CD14-positive monocyte (primary cell): Measurements from ENCODE around the gene KAZALD1. TPM values are rescaled to one million over a fixed set of nuclear protein-coding genes. Genes with fewer than 3 reads are reported as not detected.

Source experiments
- DNase-seq, 3 donors: peaks; one replicate each; pipeline ENCODE4 v3.0.0-alpha.2; 2011 to 2022
- H2AFZ ChIP-seq: 2 replicates; pipeline ENCODE4 v1.6.0; 2012; ENCODE audit warnings: mild to moderate bottlenecking, low read depth, low read length, inconsistent platforms; ENCODE audit not compliant: insufficient read depth, poor library complexity, severe bottlenecking
- H3K27ac ChIP-seq, 2 donors: 1 replicate in 1 of 2; 2 replicates in 1 of 2; pipeline ENCODE4 v1.5.1; 2012 to 2013; ENCODE audit warnings: low read length in 2 of 2, control low read depth in 1 of 2, inconsistent platforms in 1 of 2, low read depth in 1 of 2, mild to moderate bottlenecking in 1 of 2
- H3K27me3 ChIP-seq, 2 donors: one replicate each; pipeline versions ENCODE4 v1.6.0 to v1.6.1; 2011 to 2013; ENCODE audit warnings: low read length in 2 of 2; ENCODE audit not compliant: control insufficient read depth in 2 of 2, insufficient read depth in 2 of 2
- H3K36me3 ChIP-seq, 2 donors: replicated peaks in 1 of 2; 1 replicate in 1 of 2; 2 replicates in 1 of 2; pipeline versions ENCODE4 v1.5.1 to v1.6.1; 2012 to 2013; ENCODE audit warnings: low read length in 2 of 2, control low read depth in 1 of 2, inconsistent platforms in 1 of 2, mild to moderate bottlenecking in 1 of 2; ENCODE audit not compliant: insufficient read depth in 2 of 2, control insufficient read depth in 1 of 2
- H3K4me1 ChIP-seq, 2 donors: 1 replicate in 1 of 2; 2 replicates in 1 of 2; pipeline versions ENCODE4 v1.5.1 to v1.6.1; 2012 to 2013; ENCODE audit warnings: low read length in 2 of 2, control low read depth in 1 of 2, inconsistent platforms in 1 of 2, mild to moderate bottlenecking in 1 of 2, moderate library complexity in 1 of 2; ENCODE audit not compliant: insufficient read depth in 2 of 2, control insufficient read depth in 1 of 2
- H3K4me2 ChIP-seq: replicated peaks from 2 replicates; pipeline ENCODE3; 2012; ENCODE audit warnings: low read length, moderate library complexity, mild to moderate bottlenecking; ENCODE audit not compliant: poor library complexity, severe bottlenecking; ENCODE audit errors: extremely low read depth
- H3K4me3 ChIP-seq, 3 experiments: fragments of 200-600 bp in 1 of 3; sonication (generic) in 1 of 3; replicated peaks in 1 of 3; 1 replicate in 2 of 3; 2 replicates in 1 of 3; pipeline ENCODE4 v1.5.1; 2011 to 2013; ENCODE audit warnings: low read length in 3 of 3, mild to moderate bottlenecking in 3 of 3, control low read depth in 2 of 3, low read depth in 2 of 3, inconsistent platforms in 1 of 3, moderate library complexity in 1 of 3
- H3K79me2 ChIP-seq: 2 replicates; pipeline ENCODE4 v1.6.0; 2012; ENCODE audit warnings: mild to moderate bottlenecking, control low read depth, inconsistent platforms, low read length, moderate library complexity; ENCODE audit not compliant: insufficient read depth
- H3K9ac ChIP-seq: 2 replicates; pipeline ENCODE4 v1.6.0; 2017; ENCODE audit warnings: low read length, mild to moderate bottlenecking; ENCODE audit not compliant: insufficient read depth, poor library complexity, severe bottlenecking
- H3K9me3 ChIP-seq, 2 donors: replicated peaks in 1 of 2; 1 replicate in 1 of 2; 2 replicates in 1 of 2; pipeline versions ENCODE4 v1.5.1 to v1.6.1; 2012 to 2013; ENCODE audit warnings: low read length in 2 of 2, control low read depth in 1 of 2; ENCODE audit not compliant: control insufficient read depth in 1 of 2, insufficient read depth in 1 of 2
- H4K20me1 ChIP-seq: 2 replicates; pipeline ENCODE4 v1.6.0; 2012; ENCODE audit warnings: mild to moderate bottlenecking, low read length, control low read depth, moderate library complexity; ENCODE audit not compliant: insufficient read depth
- H3K27ac Mint-ChIP-seq, 7 donors: one replicate each; pipeline ENCODE4 v1.8.0; 2020; ENCODE audit warnings: mild to moderate bottlenecking in 7 of 7, mixed read lengths in 7 of 7, moderate library complexity in 6 of 7, inconsistent platforms in 2 of 7
- H3K27me3 Mint-ChIP-seq, 3 donors: one replicate each; pipeline ENCODE4 v1.8.0; 2021 to 2022; ENCODE audit warnings: low read depth in 3 of 3, mild to moderate bottlenecking in 3 of 3, mixed read lengths in 3 of 3, moderate library complexity in 3 of 3, inconsistent platforms in 1 of 3
- H3K36me3 Mint-ChIP-seq, 2 donors: one replicate each; pipeline ENCODE4 v1.8.0; 2020; ENCODE audit warnings: mixed read lengths in 2 of 2, inconsistent platforms in 1 of 2, mild to moderate bottlenecking in 1 of 2
- H3K4me1 Mint-ChIP-seq: one replicate; pipeline ENCODE4 v1.8.0; 2020; ENCODE audit warnings: mild to moderate bottlenecking, mixed read lengths
- H3K4me3 Mint-ChIP-seq, 2 donors: one replicate each; pipeline ENCODE4 v1.8.0; 2020; ENCODE audit warnings: mild to moderate bottlenecking in 2 of 2, mixed read lengths in 2 of 2, moderate library complexity in 1 of 2
- H3K9me3 Mint-ChIP-seq, 7 donors: one replicate each; pipeline ENCODE4 v1.8.0; 2020 to 2022; ENCODE audit warnings: mixed read lengths in 7 of 7, mild to moderate bottlenecking in 6 of 7, moderate library complexity in 6 of 7, inconsistent platforms in 2 of 7
- WGBS: methylation state at CpG from one replicate; pipeline ENCODE4 v1.1.5; 2013; ENCODE audit warnings: missing lambda C conversion rate; ENCODE audit not compliant: insufficient coverage; 5-methylcytosine and 5-hydroxymethylcytosine counted together
- intact Hi-C, 2 donors: fragments of 100-400 bp; cut with micrococcal nuclease; formaldehyde crosslinking; loops; one replicate each; pipeline versions ENCODE4 v1.15.0 to v1.15.1; 2023
- polyA plus RNA-seq, 3 donors: library from polyadenylated mRNA; depleted of rRNA in 1 of 3; unstranded in 2 of 3; stranded (reverse) in 1 of 3; fragments of 300-500 nt in 2 of 3; fragments of >200 nt in 1 of 3; fragmentation: Illumina TruSeq in 2 of 3; gene quantifications; 1 replicate in 2 of 3; 2 replicates in 1 of 3; pipeline ENCODE4 v1.2.3, GENCODE V29; 2012 to 2021
- TF ChIP-seq, protein P1 (sequence below): fragments of 200-600 bp; IDR thresholded peaks from one replicate; pipeline ENCODE4 v1.8.0; 2022; ENCODE audit warnings: antibody characterized with exemption, mild to moderate bottlenecking

KAZALD1 gene
- polyA plus RNA-seq, 3 donors = 0.15 to 6.6 (median 0.53) TPM

DNA sequence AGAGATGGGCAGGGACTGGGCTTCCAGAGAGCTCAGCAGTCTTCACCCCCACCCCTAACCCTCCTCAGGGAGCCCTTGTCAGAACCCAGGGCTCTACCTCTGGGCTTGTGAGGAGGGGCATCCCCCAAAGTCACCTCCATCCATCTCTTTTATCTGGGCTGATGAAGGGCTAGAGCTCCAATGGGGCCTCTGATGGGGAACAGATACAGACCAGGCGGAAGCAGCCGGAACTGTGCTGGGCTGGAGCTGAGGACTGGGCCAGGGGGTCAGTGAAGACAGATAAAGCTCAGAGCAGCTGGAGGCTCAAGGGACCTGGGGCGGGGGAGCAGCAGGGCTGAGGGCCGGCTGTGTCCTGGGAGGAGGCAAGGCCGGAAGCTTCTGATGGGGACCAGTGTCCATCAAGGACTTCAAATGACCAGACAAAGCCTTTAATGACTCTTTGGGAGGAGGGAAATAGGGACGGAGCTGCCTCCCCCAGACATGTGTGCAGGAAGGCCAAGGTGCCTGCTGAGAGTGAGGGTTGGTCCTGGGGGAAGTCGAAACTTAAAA is 10.2 kb downstream of the KAZALD1 start:
- 89% methylated on average over 7 of the region's 7 CpGs for WGBS
- Mint-ChIP-seq H3K27me3 (peaks cover 34 to 41% (median 40%) of the 10 kb centered on the region in 3 donors), H3K4me3 (peak overlapping the region in 1 of 2 donors; percentile 56), H3K27ac (peak overlapping the region; percentile 94 to 99 (median 97)), H3K9me3 (peaks cover 0 to 15% (median 0%) of the 10 kb centered on the region in 7 donors), H3K36me3 (peaks cover 6 to 8% of the 10 kb centered on the region in 2 donors), H3K4me1 (peaks cover 50% of the 10 kb centered on the region)
- no peaks in the 10 kb centered on the region for H3K36me3 ChIP-seq
- H4K20me1 ChIP-seq = no peaks in the 10 kb centered on the region
- peaks cover 44 to 54% of the 10 kb centered on the region in 2 donors for H3K4me1 ChIP-seq
- H3K9ac ChIP-seq = peak overlapping the region; percentile 56
- H2AFZ ChIP-seq = peak overlapping the region; percentile 55
- H3K27me3 ChIP-seq = peaks cover 30 to 39% of the 10 kb centered on the region in 2 donors
- no peaks in the 10 kb centered on the region for H3K9me3 ChIP-seq
- intact Hi-C loops = loop anchor here in 1 of 2 donors (1.0 kb wide), 1 partner anchor 11 kb away; the partner anchor contains the start of gene KAZALD1
- H3K79me2 ChIP-seq = no peaks in the 10 kb centered on the region
- H3K27ac ChIP-seq = peak overlapping the region; percentile 96
- TF ChIP-seq, protein P1, sequence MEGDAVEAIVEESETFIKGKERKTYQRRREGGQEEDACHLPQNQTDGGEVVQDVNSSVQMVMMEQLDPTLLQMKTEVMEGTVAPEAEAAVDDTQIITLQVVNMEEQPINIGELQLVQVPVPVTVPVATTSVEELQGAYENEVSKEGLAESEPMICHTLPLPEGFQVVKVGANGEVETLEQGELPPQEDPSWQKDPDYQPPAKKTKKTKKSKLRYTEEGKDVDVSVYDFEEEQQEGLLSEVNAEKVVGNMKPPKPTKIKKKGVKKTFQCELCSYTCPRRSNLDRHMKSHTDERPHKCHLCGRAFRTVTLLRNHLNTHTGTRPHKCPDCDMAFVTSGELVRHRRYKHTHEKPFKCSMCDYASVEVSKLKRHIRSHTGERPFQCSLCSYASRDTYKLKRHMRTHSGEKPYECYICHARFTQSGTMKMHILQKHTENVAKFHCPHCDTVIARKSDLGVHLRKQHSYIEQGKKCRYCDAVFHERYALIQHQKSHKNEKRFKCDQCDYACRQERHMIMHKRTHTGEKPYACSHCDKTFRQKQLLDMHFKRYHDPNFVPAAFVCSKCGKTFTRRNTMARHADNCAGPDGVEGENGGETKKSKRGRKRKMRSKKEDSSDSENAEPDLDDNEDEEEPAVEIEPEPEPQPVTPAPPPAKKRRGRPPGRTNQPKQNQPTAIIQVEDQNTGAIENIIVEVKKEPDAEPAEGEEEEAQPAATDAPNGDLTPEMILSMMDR = no peak
- peak overlapping the region; percentile 46 for H3K4me2 ChIP-seq
- H3K4me3 ChIP-seq = peak overlapping the region in 1 of 3 experiments; percentile 47
- DNase-seq = no peak

DNA sequence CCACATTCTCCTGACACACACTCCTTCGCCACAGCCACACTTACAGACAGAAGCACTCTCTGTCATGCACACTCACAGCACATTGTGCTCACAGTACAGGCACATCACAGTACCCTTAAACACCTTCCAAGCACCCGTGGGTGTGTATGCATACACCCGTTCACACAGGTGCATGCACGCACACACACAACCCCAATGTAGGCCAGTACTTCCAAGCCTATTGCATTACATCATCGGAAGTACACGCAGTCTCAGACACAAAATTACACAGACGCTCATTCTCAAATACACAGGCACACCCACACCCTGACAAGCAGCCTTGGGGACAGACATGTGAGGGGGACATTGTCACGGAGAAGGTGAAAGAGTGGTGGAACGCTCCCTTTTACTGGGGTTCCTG is 11.1 kb downstream of the KAZALD1 start:
- H2AFZ ChIP-seq = peak overlapping the region; percentile 6
- no peaks in the 10 kb centered on the region for H3K79me2 ChIP-seq
- peak overlapping the region in 1 of 2 donors; percentile 96 for H3K27ac ChIP-seq
- no peak for DNase-seq
- H4K20me1 ChIP-seq = no peaks in the 10 kb centered on the region
- H3K27me3 Mint-ChIP-seq = peaks cover 26 to 39% (median 34%) of the 10 kb centered on the region in 3 donors
- peaks cover 0 to 6% (median 0%) of the 10 kb centered on the region in 7 donors for H3K9me3 Mint-ChIP-seq
- WGBS = 89% methylated on average over 6 of the region's 9 CpGs
- H3K36me3 ChIP-seq = no peaks in the 10 kb centered on the region
- H3K9ac ChIP-seq = no peak overlapping the region
- H3K4me3 ChIP-seq = no peak overlapping the region
- H3K4me3 Mint-ChIP-seq = peak overlapping the region in 1 of 2 donors; percentile 56
- H3K9me3 ChIP-seq = no peaks in the 10 kb centered on the region
- peaks cover 5 to 6% of the 10 kb centered on the region in 2 donors for H3K36me3 Mint-ChIP-seq
- H3K4me2 ChIP-seq = peak overlapping the region; percentile 46
- intact Hi-C loops = no loop called here
- TF ChIP-seq, protein P1 = no peak
- H3K27ac Mint-ChIP-seq = peak overlapping the region; percentile 94 to 99 (median 97)
- H3K4me1 ChIP-seq = peaks cover 35 to 45% of the 10 kb centered on the region in 2 donors
- H3K27me3 ChIP-seq = peaks cover 27 to 35% of the 10 kb centered on the region in 2 donors
- H3K4me1 Mint-ChIP-seq = peaks cover 41% of the 10 kb centered on the region
